ENCODE measurements around the gene ANK3.

GRCh38 chr10:60336901-60337630, 52.6 kb downstream of the ANK3 start:
- no peak for TF ChIP-seq POLR2A (IDR thresholded peaks at IDR 0.05; ENCODE audit: extremely low read depth, insufficient read length)
- TF ChIP-seq MAX (IDR thresholded peaks at IDR 0.05; ENCODE audit: low read depth, low read length), result no peak
